GM23338 (cell line): ENCODE results near the gene BCKDK. TPM values are rescaled to one million over a fixed set of nuclear protein-coding genes. Genes with fewer than 3 reads are reported as not detected.

Experiments
- ATAC-seq: fragments of 200-7000 bp; cut with Tn5 transposase; 3 replicates; pipeline ENCODE4 v1.9.1; 2020
- DNase-seq: peaks from one replicate; pipeline ENCODE4 v3.0.0-alpha.2; 2015; ENCODE audit warnings: low spot score
- H2AFZ ChIP-seq: fragments of 200-600 bp; sonication (generic); 2 replicates; pipeline ENCODE4 v1.8.0; 2016; ENCODE audit warnings: antibody characterized with exemption, mild to moderate bottlenecking, moderate library complexity
- H3F3A ChIP-seq: fragments of 200-600 bp; sonication (generic); replicated peaks from 2 replicates; pipeline ENCODE4 v1.8.0; 2017; ENCODE audit warnings: antibody characterized with exemption, mixed run types, low read depth
- H3K27ac ChIP-seq: fragments of 200-600 bp; sonication (generic); 2 replicates; pipeline ENCODE4 v1.6.1; 2016; ENCODE audit warnings: low read depth
- H3K27me3 ChIP-seq: fragments of 200-600 bp; sonication (generic); 2 replicates; pipeline ENCODE4 v1.8.0; 2016; ENCODE audit warnings: mild to moderate bottlenecking, mixed run types, moderate library complexity; ENCODE audit not compliant: insufficient read depth
- H3K36me3 ChIP-seq: fragments of 200-600 bp; sonication (generic); 2 replicates; pipeline ENCODE4 v1.8.0; 2016; ENCODE audit warnings: mild to moderate bottlenecking; ENCODE audit not compliant: insufficient read depth
- H3K4me1 ChIP-seq: fragments of 200-600 bp; sonication (generic); 2 replicates; pipeline ENCODE4 v1.8.0; 2016; ENCODE audit warnings: mild to moderate bottlenecking, moderate library complexity; ENCODE audit not compliant: insufficient read depth
- H3K4me2 ChIP-seq: fragments of 200-600 bp; sonication (generic); 2 replicates; pipeline ENCODE4 v1.7.1; 2017; ENCODE audit warnings: mixed run types
- H3K4me3 ChIP-seq: fragments of 200-600 bp; sonication (generic); 2 replicates; pipeline ENCODE4 v1.6.1; 2016; ENCODE audit warnings: mixed run types
- H3K79me2 ChIP-seq: fragments of 200-600 bp; sonication (generic); replicated peaks from 2 replicates; pipeline ENCODE4 v1.8.0; 2017; ENCODE audit warnings: mild to moderate bottlenecking; ENCODE audit not compliant: insufficient read depth
- H3K9me2 ChIP-seq: fragments of 200-600 bp; sonication (generic); 2 replicates; pipeline ENCODE4 v1.8.0; 2017; ENCODE audit not compliant: insufficient read depth
- H4K20me1 ChIP-seq: fragments of 200-600 bp; sonication (generic); replicated peaks from 2 replicates; pipeline ENCODE4 v1.8.0; 2017; ENCODE audit warnings: mild to moderate bottlenecking; ENCODE audit not compliant: insufficient read depth
- H3K27ac Mint-ChIP-seq: 2 replicates; pipeline ENCODE4 v1.8.0; 2020; ENCODE audit warnings: inconsistent platforms, mild to moderate bottlenecking, moderate library complexity, mixed read lengths
- H3K27me3 Mint-ChIP-seq: 3 replicates; pipeline ENCODE4 v1.8.0; 2022; ENCODE audit warnings: low read depth, mild to moderate bottlenecking, moderate library complexity, mixed read lengths, inconsistent platforms; ENCODE audit not compliant: insufficient read depth, poor library complexity
- H3K36me3 Mint-ChIP-seq: 3 replicates; pipeline ENCODE4 v1.8.0; 2021; ENCODE audit warnings: low read depth, mild to moderate bottlenecking, inconsistent platforms, moderate library complexity, mixed read lengths
- H3K4me1 Mint-ChIP-seq: 3 replicates; pipeline ENCODE4 v1.8.0; 2020; ENCODE audit warnings: mild to moderate bottlenecking, inconsistent platforms, mixed read lengths
- H3K4me3 Mint-ChIP-seq: 3 replicates; pipeline ENCODE4 v1.8.0; 2021; ENCODE audit warnings: moderate library complexity, mild to moderate bottlenecking, inconsistent platforms, mixed read lengths
- H3K9me3 Mint-ChIP-seq: 3 replicates; pipeline ENCODE4 v1.8.0; 2020; ENCODE audit warnings: moderate library complexity, mild to moderate bottlenecking, inconsistent platforms, mixed read lengths
- CREB1 ChIP-seq: fragments of 250-450 bp; sonication (Bioruptor Pico); IDR thresholded peaks from 2 replicates; pipeline ENCODE4 v1.5.0; 2020; ENCODE audit warnings: low read depth, mild to moderate bottlenecking, moderate library complexity
- CTCF ChIP-seq, 2 experiments: fragments of 200-600 bp in 1 of 2; sonication (generic) in 1 of 2; conservative IDR thresholded peaks; 2 replicates each; pipeline versions ENCODE4 v1.5.1 to v1.6.1; 2016 to 2017; ENCODE audit warnings: antibody characterized with exemption in 2 of 2, low read depth in 2 of 2, mild to moderate bottlenecking in 2 of 2, moderate library complexity in 1 of 2
- ETS1 ChIP-seq: IDR thresholded peaks from 2 replicates; pipeline ENCODE4 v1.6.1; 2016; ENCODE audit warnings: antibody characterized with exemption
- EZH2 ChIP-seq: fragments of 200-600 bp; sonication (generic); IDR thresholded peaks from one replicate; pipeline ENCODE4 v1.8.0; 2017; ENCODE audit warnings: antibody characterized with exemption, mild to moderate bottlenecking, low read depth; ENCODE audit not compliant: unreplicated experiment
- EZH2phosphoT487 ChIP-seq: fragments of 200-600 bp; sonication (generic); IDR thresholded peaks from one replicate; pipeline ENCODE4 v1.8.1; 2018; ENCODE audit warnings: antibody characterized with exemption; ENCODE audit not compliant: unreplicated experiment
- JUNB ChIP-seq: IDR thresholded peaks from one replicate; pipeline ENCODE4 v1.6.1; 2016; ENCODE audit warnings: antibody characterized with exemption; ENCODE audit not compliant: unreplicated experiment
- NANOG ChIP-seq: IDR thresholded peaks from 2 replicates; pipeline ENCODE4 v1.6.1; 2016; ENCODE audit warnings: antibody characterized with exemption, borderline replicate concordance
- POLR2AphosphoS5 ChIP-seq: IDR thresholded peaks from 2 replicates; pipeline ENCODE4 v1.6.1; 2016; ENCODE audit warnings: antibody characterized with exemption, low read depth
- REST ChIP-seq: IDR thresholded peaks from one replicate; pipeline ENCODE4 v1.6.1; 2018; ENCODE audit warnings: antibody characterized with exemption; ENCODE audit not compliant: unreplicated experiment
- STAT1 ChIP-seq: IDR thresholded peaks from one replicate; pipeline ENCODE4 v1.6.1; 2016; ENCODE audit warnings: antibody characterized with exemption; ENCODE audit not compliant: unreplicated experiment
- ZNF114 ChIP-seq: fragments of 250-450 bp; sonication (Bioruptor Pico); IDR thresholded peaks from 2 replicates; pipeline ENCODE4 v1.5.0; 2020; ENCODE audit warnings: mild to moderate bottlenecking, moderate library complexity
- ZNF331 ChIP-seq: fragments of 250-450 bp; sonication (Bioruptor Pico); IDR thresholded peaks from 2 replicates; pipeline ENCODE4 v1.5.0; 2020; ENCODE audit warnings: low read depth, mild to moderate bottlenecking, moderate library complexity
- ZNF462 ChIP-seq: fragments of 250-450 bp; sonication (Bioruptor Pico); IDR thresholded peaks from 2 replicates; pipeline ENCODE4 v1.5.0; 2020; ENCODE audit warnings: mild to moderate bottlenecking, moderate library complexity
- polyA plus RNA-seq: library from polyadenylated mRNA; unstranded; fragments of >200 nt; fragmentation: Nextera tagmentation; extraction: Ambion mirVana; gene quantifications from 2 replicates; pipeline ENCODE4 v1.2.1, GENCODE V29; 2016
- total RNA-seq: library from RNA; depleted of rRNA; stranded (reverse); fragments of >200 nt; shearing (Covaris generic); gene quantifications from 2 replicates; pipeline ENCODE4 v1.2.3, GENCODE V29; 2014

BCKDK gene
- total and polyA plus RNA-seq, 2 experiments from 2014 or later: 36.1 to 58.9 TPM

- peaks cover 6% of the 10 kb centered on the region; the same call in 1 of the 3 replicates for H3K4me1 Mint-ChIP-seq
- no peak for TF ChIP-seq EZH2
- no peak for TF ChIP-seq REST
- no peak for TF ChIP-seq POLR2AphosphoS5
- no peak for TF ChIP-seq ZNF114 (CRISPR knock-in tag)
- TF ChIP-seq ZNF331 (CRISPR knock-in tag): no peak
- TF ChIP-seq CREB1 (CRISPR knock-in tag): no peak
- no peak for TF ChIP-seq ETS1
- no peak for TF ChIP-seq STAT1
- TF ChIP-seq CTCF (conservative IDR thresholded peaks at IDR 0.05; ENCODE audit: low read depth in 2 of 2): no peak
- no peak for TF ChIP-seq NANOG
- TF ChIP-seq ZNF462 (CRISPR knock-in tag): no peak
- no peak for TF ChIP-seq EZH2phosphoT487
- TF ChIP-seq JUNB: no peak
- Histone ChIP-seq H3F3A (peaks cover 15% of the 10 kb centered on the region; the same call in 1 of the 2 replicates), H3K4me1 (peaks cover 3% of the 10 kb centered on the region; the same call in 1 of the 2 replicates), H3K79me2 (no peaks in the 10 kb centered on the region; the same call in 1 of the 2 replicates), H3K4me3 (no peak overlapping the region), H3K27me3 (no peaks in the 10 kb centered on the region), H3K4me2 (no peak overlapping the region), H3K36me3 (no peaks in the 10 kb centered on the region), H4K20me1 (peaks cover 7% of the 10 kb centered on the region), H3K27ac (no peak overlapping the region), H2AFZ (no peak overlapping the region), H3K9me2 (no peaks in the 10 kb centered on the region)
- no peak overlapping the region for H3K27ac Mint-ChIP-seq
- DNase-seq (no peak), ATAC-seq (no peak)
- H3K36me3 Mint-ChIP-seq: peaks cover 30% of the 10 kb centered on the region
- no peaks in the 10 kb centered on the region; the same call in 1 of the 3 replicates for H3K9me3 Mint-ChIP-seq
- peaks cover 16% of the 10 kb centered on the region for H3K27me3 Mint-ChIP-seq
- H3K4me3 Mint-ChIP-seq: no peak overlapping the region
These were observed 4.5 kb downstream of the BCKDK start for GRCh38 chr16:31112711-31113110.
